ENCODE data around the gene OR2J3. TPM values are rescaled to one million over a fixed set of nuclear protein-coding genes. Genes with fewer than 3 reads are reported as not detected.
"Not testable (repeated sequence)": the region's sequence is repeated elsewhere in the genome, so short reads cannot be mapped to it uniquely, and the experiment has no call there.

The OR2J3 gene
- polyA plus RNA-seq (ENCODE audit: insufficient read length) = not detected

GRCh38 chr6:29107758-29108157 is at the start of gene OR2J3:
OR2J3 (plus strand) TSS chr6:29108058; CDS start chr6:29111891, 3,833 bp downstream.
- DNase-seq (ENCODE audit: low read depth) = no peak

- DNase-seq (ENCODE audit: low read depth) = no peak
Observed at GRCh38 chr6:29071831-29072723, 35.8 kb upstream of the OR2J3 start.

- DNase-seq (ENCODE audit: low read depth) = no peak
Observed at GRCh38 chr6:29079203-29079602, 28.7 kb upstream of the OR2J3 start.

GRCh38 chr6:29081312-29081711 is 26.5 kb upstream of the OR2J3 start:
- DNase-seq (ENCODE audit: low read depth) = no peak

- no peak for DNase-seq (ENCODE audit: low read depth)
Observed at GRCh38 chr6:29082457-29082856, 25.4 kb upstream of the OR2J3 start.

DNA sequence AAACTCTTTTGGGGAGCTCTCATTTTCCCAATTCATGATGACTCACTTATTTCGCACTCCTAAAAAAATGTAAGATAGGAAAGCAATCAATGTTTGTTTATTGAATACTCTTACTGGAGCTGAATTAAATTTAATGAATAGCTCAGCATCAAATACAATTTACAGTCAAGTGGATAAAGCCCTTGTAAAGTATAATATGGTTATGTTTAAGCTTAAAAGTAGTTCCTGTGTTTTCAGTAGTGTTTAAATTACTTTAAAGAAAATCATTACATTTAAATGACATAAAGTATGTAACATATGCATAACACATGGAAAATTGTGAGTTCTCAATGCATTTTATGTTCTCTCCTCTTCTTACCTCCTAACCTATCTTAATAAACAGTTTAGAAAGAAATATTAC is 20.6 kb upstream of the OR2J3 start, which contains the start of gene OR2B3:
Gene OR2B3 (minus strand): TSS at position 101 of the 400 bp plus-strand sequence. CDS start 65 bp downstream, at position 36.
- DNase-seq (ENCODE audit: low read depth) = no peak

DNA sequence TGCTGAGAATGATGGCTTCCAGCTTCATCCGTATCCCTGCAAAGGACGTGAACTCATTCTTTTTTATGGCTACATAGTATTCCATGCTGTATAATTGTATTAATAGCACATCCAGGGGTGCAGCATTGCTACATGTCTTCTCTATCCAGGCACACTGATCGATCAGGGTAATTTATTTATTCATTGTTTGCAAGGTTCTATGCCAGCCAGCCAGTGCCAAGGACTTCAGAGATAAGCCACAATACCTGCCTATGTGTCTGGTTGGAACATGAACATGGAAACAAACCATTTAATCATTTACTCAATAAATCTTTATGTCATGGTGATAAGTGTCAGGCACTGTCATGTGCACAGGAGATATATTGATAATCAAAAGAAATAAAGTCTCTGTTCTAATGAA is 14.9 kb upstream of the OR2J3 start:
- DNase-seq (ENCODE audit: low read depth) = no peak

DNA sequence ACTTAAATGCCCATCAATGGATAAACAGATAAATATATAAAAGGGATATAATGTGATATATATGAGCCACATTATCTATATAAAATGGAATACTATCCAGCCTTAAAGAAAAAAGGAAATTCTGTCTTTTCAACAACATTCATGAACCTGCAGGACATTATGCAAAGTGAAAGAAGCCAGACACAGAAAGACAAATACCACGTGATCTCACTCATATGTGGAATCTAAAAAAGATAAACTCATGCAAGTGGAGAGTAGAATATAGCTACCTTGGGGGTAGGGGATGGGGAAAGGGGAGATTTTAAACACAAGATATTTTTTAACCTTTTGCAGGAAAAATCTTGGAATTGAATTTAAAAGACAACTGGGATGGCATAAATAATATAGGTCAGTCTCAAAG is 10.1 kb upstream of the OR2J3 start:
- DNase-seq (ENCODE audit: low read depth) = no peak

DNA sequence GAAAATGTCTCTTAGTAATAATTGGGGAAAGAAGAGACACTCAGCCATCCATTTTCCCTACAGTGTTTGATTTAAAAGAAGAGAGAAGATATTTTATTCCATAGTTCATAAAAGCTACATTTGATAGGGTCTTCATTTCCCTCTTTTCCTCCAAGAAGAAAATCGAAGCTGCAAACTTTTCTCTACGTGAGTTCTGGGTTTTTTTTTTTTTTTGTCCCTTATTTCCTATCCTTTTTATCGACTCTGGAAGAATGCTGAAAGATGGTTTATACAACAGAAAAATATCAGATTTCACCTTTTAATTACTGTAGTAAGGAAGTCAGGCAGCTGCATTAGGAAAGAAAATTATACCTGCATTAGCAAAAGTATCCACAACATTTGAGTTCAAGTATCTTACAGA is 8.7 kb upstream of the OR2J3 start, which contains the start of gene OR2J1:
Gene OR2J1 (plus strand): TSS at position 301 of the 400 bp plus-strand sequence. CDS start 1,453 bp downstream, outside the sequence.
- no peak for DNase-seq (ENCODE audit: low read depth)

DNA sequence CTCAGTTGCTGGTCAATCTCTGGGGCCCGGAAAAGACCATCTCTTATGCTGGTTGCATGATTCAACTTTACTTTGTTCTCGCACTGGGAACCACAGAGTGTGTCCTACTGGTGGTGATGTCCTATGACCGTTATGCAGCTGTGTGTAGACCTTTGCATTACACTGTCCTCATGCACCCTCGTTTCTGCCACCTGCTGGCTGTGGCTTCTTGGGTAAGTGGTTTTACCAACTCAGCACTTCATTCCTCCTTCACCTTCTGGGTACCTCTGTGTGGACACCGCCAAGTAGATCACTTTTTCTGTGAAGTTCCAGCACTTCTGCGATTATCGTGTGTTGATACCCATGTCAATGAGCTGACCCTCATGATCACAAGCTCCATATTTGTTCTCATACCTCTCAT is 4.3 kb downstream of the OR2J3 start:
- no peak for DNase-seq (ENCODE audit: low read depth)

- not testable (repeated sequence) for DNase-seq (ENCODE audit: low read depth)
Observed at GRCh38 chr6:29114964-29115363, 7.1 kb downstream of the OR2J3 start.

- no peak for DNase-seq (ENCODE audit: low read depth)
Observed at GRCh38 chr6:29129326-29130012, 21.6 kb downstream of the OR2J3 start.

GRCh38 chr6:29130644-29131043 is 22.8 kb downstream of the OR2J3 start:
- no peak for DNase-seq (ENCODE audit: low read depth)

DNA sequence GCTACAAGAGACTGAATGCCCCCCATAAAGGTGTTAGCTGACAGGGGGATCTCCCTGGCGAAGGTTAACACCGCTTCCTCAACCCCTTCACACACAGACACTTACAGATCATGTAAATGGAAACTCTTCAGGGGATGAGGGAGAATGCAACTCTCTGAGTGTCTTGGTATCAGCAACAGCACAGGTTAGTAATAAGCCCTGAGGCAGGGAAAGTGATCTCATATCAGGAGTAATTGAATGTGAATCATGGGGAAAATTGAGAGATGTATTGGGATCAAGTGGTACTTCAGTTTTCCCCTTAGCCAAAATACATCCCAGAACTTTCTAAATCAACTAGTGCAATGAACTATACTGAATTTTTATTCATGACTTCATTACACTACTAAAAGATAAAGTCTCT is 23.8 kb downstream of the OR2J3 start:
- DNase-seq (ENCODE audit: low read depth) = no peak

DNA sequence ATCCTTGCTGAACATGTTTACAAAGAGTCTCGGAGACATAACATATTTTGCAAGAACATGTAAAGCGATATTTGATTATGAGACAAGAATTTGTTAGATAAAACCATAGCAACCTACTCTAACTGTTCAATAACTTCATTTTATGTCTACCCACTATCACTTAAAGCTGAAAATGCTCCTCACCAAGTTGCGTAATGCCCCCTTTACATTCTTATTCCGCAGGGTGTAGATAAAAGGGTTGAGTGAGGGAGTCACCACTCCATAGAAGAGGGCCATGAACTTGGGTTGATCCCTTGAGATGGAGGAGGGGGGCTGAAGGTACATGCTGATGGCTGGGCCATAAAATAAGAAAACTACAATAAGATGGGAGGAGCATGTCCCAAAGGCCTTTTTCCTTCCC is 29.9 kb downstream of the OR2J3 start:
- DNase-seq (ENCODE audit: low read depth) = no peak

DNA sequence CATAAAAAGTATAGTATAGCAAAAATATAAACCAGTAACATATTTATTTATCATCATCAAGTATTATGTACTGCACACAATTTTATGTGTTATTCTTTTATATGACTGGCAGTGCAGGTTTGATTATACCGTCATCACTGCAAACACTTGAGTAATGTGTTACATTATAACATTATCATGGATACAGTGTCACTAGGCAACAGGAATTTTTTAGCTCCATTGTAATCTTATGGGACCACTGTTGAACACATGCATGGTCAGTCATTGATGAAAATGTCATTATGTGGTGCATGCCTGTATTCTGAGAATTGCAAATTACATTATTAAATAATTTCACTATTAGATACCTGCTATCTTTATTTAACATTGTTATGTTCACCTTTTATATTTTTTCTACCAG is 33.7 kb downstream of the OR2J3 start:
- no peak for DNase-seq (ENCODE audit: low read depth)

GRCh38 chr6:29142309-29142708 is 34.5 kb downstream of the OR2J3 start:
- no peak for DNase-seq (ENCODE audit: low read depth)

- no peak for DNase-seq (ENCODE audit: low read depth)
Observed at GRCh38 chr6:29146179-29146578, 38.3 kb downstream of the OR2J3 start.

- DNase-seq (ENCODE audit: low read depth) = no peak
Observed at GRCh38 chr6:29147074-29147473, 39.2 kb downstream of the OR2J3 start.

- not testable (repeated sequence) for DNase-seq (ENCODE audit: low read depth)
Observed at GRCh38 chr6:29149444-29149843, 41.6 kb downstream of the OR2J3 start.

DNA sequence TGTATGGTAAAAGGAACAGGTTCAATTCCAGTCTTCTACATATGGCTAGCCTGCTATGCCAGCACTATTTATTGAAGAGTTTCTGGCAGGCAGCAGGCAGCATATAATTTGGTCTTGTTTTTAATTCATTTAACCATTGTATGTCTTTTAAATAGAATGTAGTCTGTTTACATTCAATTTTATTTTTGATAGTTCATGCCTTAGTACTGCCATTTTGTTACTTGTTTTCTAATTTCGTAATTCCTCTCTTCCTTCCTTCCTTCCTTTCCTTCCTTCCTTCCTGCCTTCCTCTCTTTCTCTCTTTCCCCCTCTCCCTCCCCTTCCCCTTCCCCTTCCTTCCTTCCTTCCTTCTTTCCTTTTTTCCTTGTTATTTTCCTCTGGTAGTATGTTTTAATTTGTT is 45.2 kb downstream of the OR2J3 start:
- no peak for DNase-seq (ENCODE audit: low read depth)

GRCh38 chr6:29155182-29155581 is 47.3 kb downstream of the OR2J3 start:
- DNase-seq (ENCODE audit: low read depth) = not testable (repeated sequence)

DNA sequence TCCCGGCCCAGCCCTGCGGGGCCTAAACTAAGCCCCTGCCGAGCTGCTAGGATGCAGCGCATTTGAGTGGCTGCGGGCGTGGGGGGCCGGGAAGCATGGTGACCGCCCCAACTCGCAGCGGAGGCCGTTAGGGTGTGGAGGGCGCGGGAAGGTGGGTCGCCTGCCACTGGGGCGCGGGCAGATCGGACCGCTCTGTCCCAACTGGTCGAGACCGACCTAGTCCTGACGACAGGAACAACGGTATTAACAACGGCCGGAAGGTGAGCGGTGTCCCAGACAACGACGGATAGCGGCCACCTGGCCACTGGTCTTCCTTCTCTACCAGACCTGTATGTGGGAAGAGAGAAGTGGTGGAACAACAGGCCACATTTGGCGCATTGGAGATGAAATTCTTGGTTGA is 52.1 kb downstream of the OR2J3 start:
- DNase-seq (ENCODE audit: low read depth) = not testable (repeated sequence)
